HG03520 (cell line): ENCODE measurements around the gene AP1AR.
A peak's percentile ranks its signal among the peaks of the same experiment; 100 is the strongest.
"Not testable (repeated sequence)": the region's sequence is repeated elsewhere in the genome, so short reads cannot be mapped to it uniquely, and the experiment has no call there.

Experiments
- ATAC-seq: cut with Tn5 transposase; IDR thresholded peaks from one replicate; pipeline ENCODE4 v1.9.1; 2021; ENCODE audit warnings: mild to moderate bottlenecking, moderate library complexity; ENCODE audit not compliant: unreplicated experiment

Gene AP1AR, protein sequence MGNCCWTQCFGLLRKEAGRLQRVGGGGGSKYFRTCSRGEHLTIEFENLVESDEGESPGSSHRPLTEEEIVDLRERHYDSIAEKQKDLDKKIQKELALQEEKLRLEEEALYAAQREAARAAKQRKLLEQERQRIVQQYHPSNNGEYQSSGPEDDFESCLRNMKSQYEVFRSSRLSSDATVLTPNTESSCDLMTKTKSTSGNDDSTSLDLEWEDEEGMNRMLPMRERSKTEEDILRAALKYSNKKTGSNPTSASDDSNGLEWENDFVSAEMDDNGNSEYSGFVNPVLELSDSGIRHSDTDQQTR

DNA sequence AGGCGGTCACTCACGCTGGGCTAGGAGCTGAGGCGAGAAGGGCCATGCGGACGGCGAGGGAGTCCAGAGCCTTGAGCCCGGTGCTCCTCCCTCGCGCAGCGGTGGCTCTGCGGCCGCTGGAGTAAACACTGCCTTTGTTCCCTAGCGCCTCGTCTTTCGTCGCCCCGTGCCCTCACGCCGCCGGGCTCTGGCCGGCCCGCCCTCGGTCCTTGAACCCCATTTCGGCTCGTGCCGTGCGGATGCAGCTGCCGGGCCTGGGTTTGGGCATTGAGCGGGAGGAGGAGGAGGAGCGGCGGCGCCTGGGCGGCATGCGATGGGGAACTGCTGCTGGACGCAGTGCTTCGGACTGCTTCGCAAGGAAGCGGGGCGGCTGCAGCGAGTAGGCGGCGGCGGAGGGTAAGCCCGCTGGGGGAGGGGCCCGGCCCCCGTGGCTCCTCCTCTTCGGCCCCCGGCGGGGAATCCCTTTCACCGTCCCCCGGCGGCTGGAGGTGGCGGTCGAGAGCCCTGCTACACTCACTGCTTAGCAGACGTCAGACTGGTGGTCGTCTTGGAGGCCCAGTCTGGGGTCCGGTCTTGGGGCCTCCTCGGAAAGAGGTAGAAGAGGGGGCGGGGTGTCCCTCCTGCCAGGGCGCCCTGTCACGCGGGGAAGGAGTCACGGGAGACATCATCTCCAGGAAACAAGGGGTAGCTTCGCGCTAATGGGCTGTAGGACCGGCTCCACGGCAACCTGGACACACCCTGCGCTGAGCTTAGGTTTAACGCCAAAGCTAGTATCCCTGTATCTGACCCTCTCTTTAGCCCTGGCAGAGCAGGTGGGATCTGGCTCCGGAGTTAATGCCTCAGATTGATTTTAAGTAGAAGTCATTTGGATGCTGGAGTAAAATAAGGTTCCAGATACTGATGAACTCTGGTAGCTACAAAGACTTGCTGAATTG, at the start of gene AP1AR:
TSS of gene AP1AR (plus strand) at position 9 of the 935 bp plus-strand sequence. CDS start at position 314, 305 bp downstream.
- peak; percentile 58 for ATAC-seq

DNA sequence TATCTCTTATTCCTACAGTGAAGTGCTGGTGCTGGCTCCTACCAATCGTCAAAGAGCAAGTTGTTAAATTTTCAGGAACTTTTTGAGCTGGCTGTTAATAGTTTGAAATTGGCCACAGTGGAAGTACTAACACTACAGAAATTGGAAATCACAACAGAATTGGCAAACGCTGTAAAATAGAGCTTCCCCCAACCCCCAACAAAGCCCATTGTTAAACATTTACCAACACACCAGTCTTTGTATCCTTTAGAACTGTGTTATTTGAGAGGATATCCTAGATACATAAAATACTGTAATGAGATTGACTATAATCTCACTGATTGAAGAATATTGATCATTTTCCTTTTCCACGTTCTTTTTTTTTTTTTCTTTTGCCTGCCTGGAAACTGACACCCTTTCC, 49.0 kb upstream of the AP1AR start:
- no peak for ATAC-seq

- ATAC-seq: no peak
These were observed 48.3 kb upstream of the AP1AR start for GRCh38 chr4:112183252-112183651.

GRCh38 chr4:112184438-112184837, 47.1 kb upstream of the AP1AR start:
- ATAC-seq: no peak

- ATAC-seq: peak; percentile 64
These were observed 46.3 kb upstream of the AP1AR start for GRCh38 chr4:112185334-112185733.

DNA sequence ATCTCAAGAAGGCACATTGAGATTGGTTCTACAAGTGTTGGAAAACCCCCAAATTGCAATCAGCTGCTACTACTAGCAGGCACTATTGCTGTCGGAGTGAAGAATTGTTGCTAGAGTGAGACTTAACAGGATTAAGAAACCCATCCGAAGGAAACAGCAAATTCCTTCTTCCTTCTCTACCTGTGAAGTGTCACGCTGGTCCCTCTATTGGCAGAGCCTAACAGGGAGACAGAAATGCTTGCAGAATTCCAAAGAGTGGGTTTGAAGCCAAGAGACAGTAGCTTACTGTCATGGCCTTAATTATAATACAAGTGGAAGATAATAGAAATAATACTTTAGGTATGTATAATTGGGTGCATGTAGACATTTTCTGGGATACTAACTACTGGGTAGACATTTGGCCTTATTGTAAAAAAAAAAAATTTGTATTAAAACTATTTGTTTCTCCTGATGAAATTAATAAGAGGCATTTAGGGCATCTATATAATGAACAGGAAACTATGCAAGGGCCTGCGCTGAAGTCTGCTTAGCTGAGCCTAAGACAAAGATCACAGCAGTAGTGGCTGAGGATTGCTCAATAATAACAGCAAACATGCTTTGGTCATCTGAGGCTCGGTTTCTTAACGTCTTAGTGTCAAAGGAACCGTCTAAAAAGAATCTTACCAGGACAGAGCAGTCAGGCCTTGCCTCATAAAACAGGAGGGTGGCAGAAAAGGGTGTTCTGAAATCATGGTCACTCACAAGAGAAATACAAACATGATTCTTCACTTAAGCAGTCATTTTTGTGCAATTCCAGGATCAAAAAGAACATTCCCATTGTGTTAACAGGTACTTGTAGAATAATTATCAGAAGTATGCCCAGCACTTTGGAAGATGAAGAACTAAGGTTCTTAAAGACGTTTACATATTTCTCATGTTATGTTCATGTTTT, 45.6 kb upstream of the AP1AR start:
- no peak for ATAC-seq

DNA sequence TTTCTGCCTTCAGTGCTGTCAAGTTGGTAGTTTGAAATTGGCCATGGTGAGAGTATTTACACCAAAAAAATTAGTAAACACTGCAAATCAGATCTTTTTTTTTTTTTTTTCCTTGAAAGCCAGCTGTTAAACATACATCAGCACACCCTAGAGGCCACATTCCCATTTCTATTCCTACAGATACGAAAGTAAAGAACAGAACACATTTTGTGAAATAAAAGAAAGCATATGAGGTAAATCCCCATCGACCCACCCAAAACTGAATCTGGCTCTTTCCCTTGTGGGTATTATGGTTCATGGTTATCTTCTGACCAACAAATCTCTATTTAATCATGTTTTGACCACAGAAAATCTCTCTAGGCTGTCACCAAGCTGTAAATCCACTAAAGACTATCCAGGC, 41.8 kb upstream of the AP1AR start:
- ATAC-seq: no peak

DNA sequence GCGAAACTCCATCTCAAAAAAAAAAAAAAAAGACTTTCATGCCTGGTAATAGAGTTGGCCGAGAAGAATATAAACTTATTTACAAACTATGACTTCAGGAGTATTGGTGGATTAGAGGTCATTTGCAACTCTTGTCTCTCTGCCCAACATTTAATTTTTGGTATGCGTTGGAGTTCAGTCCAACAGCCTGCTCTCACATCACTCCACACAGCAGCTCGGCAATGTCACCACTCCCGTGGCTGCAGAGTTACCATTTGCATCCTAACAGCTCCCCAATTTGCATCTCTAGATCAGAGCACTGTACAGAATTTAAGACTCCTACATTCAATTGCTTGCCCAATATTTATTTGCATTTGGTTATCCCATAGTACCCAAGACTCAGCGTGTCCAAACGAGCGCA, 40.9 kb upstream of the AP1AR start:
- no peak for ATAC-seq

GRCh38 chr4:112196461-112196860, 35.1 kb upstream of the AP1AR start:
- ATAC-seq: no peak

- ATAC-seq: peak; percentile 6
These were observed 32.5 kb upstream of the AP1AR start for GRCh38 chr4:112199041-112199440.

- ATAC-seq: no peak
These were observed 29.6 kb upstream of the AP1AR start for GRCh38 chr4:112201915-112202505.

- no peak for ATAC-seq
These were observed 28.0 kb upstream of the AP1AR start for GRCh38 chr4:112203593-112203992.

DNA sequence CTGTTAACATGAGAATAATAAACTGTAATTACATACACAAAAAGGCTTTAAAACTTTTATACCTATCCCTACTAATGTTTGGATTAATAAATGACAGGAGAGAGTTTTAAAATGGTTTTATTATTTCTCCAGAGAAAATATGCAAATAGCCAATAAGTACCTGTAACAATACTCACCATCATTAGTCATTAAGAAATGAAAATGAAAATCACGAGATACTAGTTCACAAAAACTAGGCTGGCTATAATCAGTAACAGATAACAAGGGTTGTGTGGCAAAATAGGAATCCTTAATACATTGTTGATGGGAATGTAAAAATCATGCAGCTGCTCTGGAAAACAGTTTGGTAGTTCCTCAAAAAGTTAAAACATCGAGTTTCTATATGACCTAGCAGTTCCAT, 25.2 kb upstream of the AP1AR start:
- ATAC-seq: no peak

DNA sequence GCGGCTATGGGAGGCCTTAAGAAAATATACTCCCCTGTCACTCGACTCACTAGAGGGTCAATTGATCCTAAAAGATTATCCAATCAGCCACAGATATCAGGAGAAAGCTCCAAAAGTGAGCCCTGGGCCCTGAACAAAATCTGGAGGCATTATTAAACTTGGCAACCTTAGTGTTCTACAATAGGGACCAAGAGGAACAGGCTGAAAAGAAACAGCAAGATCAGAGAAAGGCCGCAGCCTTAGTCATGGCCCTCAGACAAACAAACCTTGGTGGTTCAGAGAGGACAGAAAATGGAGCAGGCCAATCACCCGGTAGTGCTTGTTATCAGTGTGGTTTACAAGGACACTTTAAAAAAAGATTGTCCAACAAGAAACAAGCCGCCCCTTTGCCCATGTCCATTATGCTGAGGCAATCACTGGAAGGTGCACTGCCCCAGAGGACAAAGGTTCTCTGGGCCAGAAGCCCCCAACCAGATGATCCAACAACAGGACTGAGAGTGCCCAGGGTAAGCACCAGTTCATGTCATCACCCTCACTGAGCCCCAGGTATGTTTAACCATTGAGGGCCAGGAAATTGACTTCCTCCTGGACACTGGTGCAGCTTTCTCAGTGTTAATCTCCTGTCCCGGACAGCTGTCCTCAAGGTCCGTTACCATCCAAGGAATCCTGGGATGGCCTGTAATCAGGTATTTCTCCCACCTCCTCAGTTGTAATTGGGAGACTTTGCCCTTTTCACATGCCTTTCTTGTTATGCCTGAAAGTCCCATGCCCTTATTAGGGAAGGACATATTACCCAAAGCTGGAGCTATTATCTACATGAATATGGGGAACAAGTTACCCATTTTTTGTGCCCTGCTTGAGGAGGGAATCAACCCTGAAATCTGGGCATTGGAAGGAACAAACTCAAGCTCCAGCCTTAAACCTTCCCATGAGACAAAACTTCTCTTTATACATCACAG, 23.2 kb upstream of the AP1AR start:
- ATAC-seq: not testable (repeated sequence)

DNA sequence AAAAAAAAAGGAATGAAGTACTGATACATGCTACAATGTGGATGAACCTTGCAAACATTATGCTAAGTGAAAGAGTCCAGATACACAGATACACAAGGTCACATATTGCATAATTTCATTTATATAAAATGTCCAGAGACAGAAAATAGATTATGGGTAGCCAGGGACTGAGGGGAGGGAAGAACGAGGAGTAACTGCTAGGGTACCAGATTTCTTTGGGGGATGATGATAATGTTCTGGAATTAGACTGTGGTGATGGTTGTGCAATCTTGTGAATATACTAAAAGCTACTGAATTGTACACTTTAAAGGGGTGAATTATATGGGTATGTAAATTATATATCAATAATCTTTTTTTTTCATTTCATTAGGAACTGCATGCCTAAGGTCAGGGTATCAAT, 20.8 kb upstream of the AP1AR start:
- no peak for ATAC-seq

DNA sequence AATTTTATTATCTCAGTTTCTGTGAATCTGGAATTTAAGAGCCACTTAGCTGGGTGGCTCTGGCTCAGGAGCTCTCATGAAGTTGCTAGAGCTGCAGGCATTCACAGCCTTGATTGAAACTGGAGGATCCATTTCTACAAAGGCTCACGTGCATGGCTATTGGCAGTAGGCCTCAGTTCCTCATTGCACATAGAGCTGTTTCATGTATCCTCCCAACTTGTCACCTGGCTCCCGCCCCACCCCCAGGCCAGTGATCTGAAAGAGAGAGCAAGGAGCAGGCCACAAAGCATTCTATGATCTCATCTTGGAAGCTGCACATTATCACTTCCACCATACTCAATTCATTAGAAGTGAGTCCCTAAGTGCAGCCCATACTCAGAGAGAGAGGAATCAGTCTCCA, 18.5 kb upstream of the AP1AR start:
- ATAC-seq: peak; percentile 67

DNA sequence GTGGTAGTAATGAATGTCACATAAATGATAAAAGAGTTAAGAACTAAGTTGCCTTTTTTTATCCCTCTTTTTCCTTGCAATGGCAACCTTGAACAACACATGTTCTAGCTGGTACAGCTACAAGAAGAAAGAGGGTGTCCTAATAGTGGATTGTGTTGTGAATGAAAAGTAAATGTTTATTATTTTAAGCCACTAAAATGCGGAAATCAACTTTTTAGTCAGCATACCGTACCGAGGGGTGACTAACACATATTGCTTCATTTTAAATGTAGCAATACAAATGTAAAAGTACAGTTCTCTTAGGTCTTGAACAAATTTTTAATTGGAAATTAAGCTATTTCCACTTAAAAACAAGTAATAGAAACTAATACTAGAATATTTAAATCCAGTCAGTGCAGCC, 17.7 kb upstream of the AP1AR start:
- ATAC-seq: no peak

- no peak for ATAC-seq
These were observed 17.0 kb upstream of the AP1AR start for GRCh38 chr4:112214390-112215264.
